IMR-90 (cell line): ENCODE data around the gene NUP210L. TPM values are rescaled to one million over a fixed set of nuclear protein-coding genes. Genes with fewer than 3 reads are reported as not detected.

Source experiments
- ATAC-seq: fragments of 200-7000 bp; cut with Tn5 transposase; 2 replicates; pipeline ENCODE4 v1.9.1; 2020; ENCODE audit warnings: low read depth, mild to moderate bottlenecking, moderate library complexity
- BruUV-seq: library from RNA; stranded (reverse); fragments of 400-500 nt; replicated peaks from 2 replicates; lab custom pipeline; 2021; lab: Mats Ljungman, UMichigan
- CTCF ChIA-PET: fragments of 300-600 bp; formaldehyde crosslinking; extraction: SDS; loops from one replicate; lab custom pipeline; 2021; ENCODE audit warnings: antibody characterized with exemption; lab: Yijun Ruan, JAX
- POLR2A ChIA-PET: fragments of 300-600 bp; sonication (Branson Sonifier 250); formaldehyde crosslinking; loops from one replicate; lab custom pipeline; 2022; ENCODE audit warnings: antibody characterized with exemption; ENCODE audit not compliant: unreplicated experiment; lab: Charles Lee
- DNase-seq: peaks from one replicate; pipeline ENCODE4 v3.0.0; 2013
- H2AFZ ChIP-seq: replicated peaks from 2 replicates; pipeline ENCODE3; 2013; ENCODE audit warnings: low read length, mild to moderate bottlenecking; ENCODE audit not compliant: poor library complexity
- H2AK5ac ChIP-seq: 2 replicates; pipeline ENCODE4 v1.6.1; 2013; ENCODE audit warnings: low read depth, low read length, inconsistent platforms
- H2AK9ac ChIP-seq: replicated peaks from 2 replicates; pipeline ENCODE3; 2013; ENCODE audit warnings: mild to moderate bottlenecking, low read depth, low read length, moderate library complexity; ENCODE audit not compliant: poor library complexity
- H2BK120ac ChIP-seq: 2 replicates; pipeline ENCODE4 v1.6.1; 2013; ENCODE audit warnings: low read depth, low read length, inconsistent platforms
- H2BK15ac ChIP-seq: 3 replicates; pipeline ENCODE4 v1.6.1; 2013; ENCODE audit warnings: low read depth, low read length, inconsistent platforms
- H2BK20ac ChIP-seq: 2 replicates; pipeline ENCODE4 v1.6.1; 2013; ENCODE audit warnings: low read depth, mild to moderate bottlenecking, inconsistent platforms, low read length, moderate library complexity
- H2BK5ac ChIP-seq: 2 replicates; pipeline ENCODE4 v1.6.1; 2013; ENCODE audit warnings: mild to moderate bottlenecking, low read depth, low read length, inconsistent platforms; ENCODE audit not compliant: poor library complexity, severe bottlenecking
- H3K14ac ChIP-seq: replicated peaks from 2 replicates; pipeline ENCODE4 v1.6.1; 2013; ENCODE audit warnings: low read depth, low read length, inconsistent platforms
- H3K18ac ChIP-seq: 2 replicates; pipeline ENCODE4 v1.6.1; 2013; ENCODE audit warnings: low read depth, low read length, control low read depth
- H3K23ac ChIP-seq: 2 replicates; pipeline ENCODE4 v1.6.1; 2013; ENCODE audit warnings: low read depth, low read length, inconsistent platforms
- H3K27ac ChIP-seq: 2 replicates; pipeline ENCODE4 v1.5.1; 2013; ENCODE audit warnings: mild to moderate bottlenecking, control low read depth, low read length; ENCODE audit not compliant: insufficient read depth
- H3K27me3 ChIP-seq: 2 replicates; pipeline ENCODE4 v1.6.1; 2013; ENCODE audit warnings: low read length; ENCODE audit not compliant: control insufficient read depth, insufficient read depth
- H3K36me3 ChIP-seq: 2 replicates; pipeline ENCODE4 v1.6.1; 2013; ENCODE audit warnings: low read length, mixed read lengths; ENCODE audit not compliant: control insufficient read depth, insufficient read depth
- H3K4ac ChIP-seq: 2 replicates; pipeline ENCODE4 v1.6.1; 2013; ENCODE audit warnings: low read depth, low read length, inconsistent platforms
- H3K4me1 ChIP-seq: 2 replicates; pipeline ENCODE4 v1.6.1; 2013; ENCODE audit warnings: low read length, mixed read lengths; ENCODE audit not compliant: control insufficient read depth, insufficient read depth
- H3K4me2 ChIP-seq: 2 replicates; pipeline ENCODE4 v1.6.1; 2013; ENCODE audit warnings: low read depth, mild to moderate bottlenecking, control low read depth, low read length, moderate library complexity
- H3K4me3 ChIP-seq: 2 replicates; pipeline ENCODE4 v1.5.1; 2013; ENCODE audit warnings: low read depth, mild to moderate bottlenecking, control low read depth, low read length, moderate library complexity; ENCODE audit not compliant: insufficient read depth
- H3K56ac ChIP-seq: 2 replicates; pipeline ENCODE4 v1.6.1; 2013; ENCODE audit warnings: low read length, inconsistent platforms; ENCODE audit not compliant: insufficient read depth; ENCODE audit errors: extremely low read depth
- H3K79me1 ChIP-seq, 2 experiments: 2 replicates each; pipeline ENCODE4 v1.6.1; 2013; ENCODE audit warnings: low read length in 2 of 2, inconsistent platforms in 1 of 2, low read depth in 1 of 2
- H3K9ac ChIP-seq: 2 replicates; pipeline ENCODE4 v1.6.1; 2013; ENCODE audit warnings: low read depth, low read length, control low read depth
- H3K9me1 ChIP-seq: 2 replicates; pipeline ENCODE4 v1.6.1; 2013; ENCODE audit warnings: low read length, inconsistent platforms; ENCODE audit not compliant: insufficient read depth
- H3K9me3 ChIP-seq: 2 replicates; pipeline ENCODE4 v1.6.1; 2013; ENCODE audit warnings: low read length; ENCODE audit not compliant: control insufficient read depth, insufficient read depth
- H4K20me1 ChIP-seq: 2 replicates; pipeline ENCODE4 v1.6.1; 2013; ENCODE audit warnings: low read length, inconsistent platforms; ENCODE audit not compliant: insufficient read depth
- H4K5ac ChIP-seq: 2 replicates; pipeline ENCODE4 v1.6.1; 2013; ENCODE audit warnings: mild to moderate bottlenecking, low read depth, low read length, control low read depth
- H4K8ac ChIP-seq, 2 experiments: 2 replicates each; pipeline ENCODE4 v1.6.1; 2013; ENCODE audit warnings: low read depth in 2 of 2, low read length in 2 of 2, control low read depth in 1 of 2, inconsistent platforms in 1 of 2
- H4K91ac ChIP-seq: 2 replicates; pipeline ENCODE4 v1.6.1; 2013; ENCODE audit warnings: low read depth, low read length, inconsistent platforms; ENCODE audit not compliant: insufficient read depth
- BHLHE40 ChIP-seq: fragments of 150-350 bp; IDR thresholded peaks from 2 replicates; pipeline ENCODE4 v1.6.1; 2016; ENCODE audit warnings: mild to moderate bottlenecking, low read depth, low read length
- CHD1 ChIP-seq: IDR thresholded peaks from 2 replicates; pipeline ENCODE4 v1.6.1; 2012; ENCODE audit warnings: low read depth, low read length, improper control_type of control experiment
- ELK1 ChIP-seq: fragments of 150-350 bp; IDR thresholded peaks from 2 replicates; pipeline ENCODE4 v1.6.1; 2016; ENCODE audit warnings: low read depth, mild to moderate bottlenecking, low read length, moderate library complexity, borderline replicate concordance
- FOS ChIP-seq: fragments of 150-350 bp; IDR thresholded peaks from 2 replicates; pipeline ENCODE4 v1.6.1; 2016; ENCODE audit warnings: low read depth, low read length
- MAFK ChIP-seq: IDR thresholded peaks from 2 replicates; pipeline ENCODE4 v1.6.1; 2012; ENCODE audit warnings: low read depth, low read length, improper control_type of control experiment
- MAZ ChIP-seq: IDR thresholded peaks from 2 replicates; pipeline ENCODE4 v1.6.1; 2012; ENCODE audit warnings: low read depth, mild to moderate bottlenecking, low read length, improper control_type of control experiment, moderate library complexity, borderline replicate concordance
- MXI1 ChIP-seq: IDR thresholded peaks from 2 replicates; pipeline ENCODE4 v1.6.1; 2012; ENCODE audit warnings: low read depth, mild to moderate bottlenecking, low read length, moderate library complexity, borderline replicate concordance
- NFE2L2 ChIP-seq: fragments of 150-350 bp; IDR thresholded peaks from 2 replicates; pipeline ENCODE4 v1.6.1; 2016; ENCODE audit warnings: low read depth, mild to moderate bottlenecking, low read length
- POLR2A ChIP-seq: IDR thresholded peaks from 2 replicates; pipeline ENCODE4 v1.6.1; 2012; ENCODE audit warnings: mild to moderate bottlenecking, low read depth, low read length
- RFX5 ChIP-seq: IDR thresholded peaks from 2 replicates; pipeline ENCODE4 v1.8.0; 2012; ENCODE audit warnings: low read depth, mild to moderate bottlenecking, low read length, moderate library complexity
- USF2 ChIP-seq: fragments of 150-350 bp; IDR thresholded peaks from 2 replicates; pipeline ENCODE4 v1.6.1; 2017; ENCODE audit warnings: mild to moderate bottlenecking, antibody characterized with exemption, low read length, low read depth
- WGBS, 2 experiments: methylation state at CpG; one replicate each; pipeline versions ENCODE4 v1.1.5 to v1.1.7; 2013; ENCODE audit warnings: missing lambda C conversion rate in 2 of 2; ENCODE audit not compliant: insufficient read length in 1 of 2; ENCODE audit errors: extremely low coverage in 2 of 2; 5-methylcytosine and 5-hydroxymethylcytosine counted together
- dilution Hi-C: fragments of 300-500 bp; cut with HindIII; formaldehyde crosslinking; loops from one replicate; pipeline ENCODE4 v1.14.3; 2018; ENCODE audit warnings: low sequenced_read_pairs; ENCODE audit not compliant: unreplicated experiment
- in situ Hi-C: fragments of 300-500 bp; cut with MboI; formaldehyde crosslinking; loops from 3 replicates; pipeline ENCODE4 v1.14.3; 2019; ENCODE audit warnings: low sequenced_read_pairs, inconsistent platforms, mixed read lengths
- intact Hi-C: fragments of 100-400 bp; cut with micrococcal nuclease; formaldehyde crosslinking; loops from 2 replicates; pipeline ENCODE4 v1.10.0; 2022
- polyA plus RNA-seq, 3 experiments: library from polyadenylated mRNA; depleted of rRNA; stranded (reverse); fragments of >200 nt; gene quantifications; 2 replicates each; pipeline ENCODE4 v1.2.3, GENCODE V29; 2012; ENCODE audit warnings: low replicate concordance in 1 of 3
- total RNA-seq: library from RNA; depleted of rRNA; stranded (reverse); fragments of >200 nt; gene quantifications from 2 replicates; pipeline ENCODE4 v1.2.3, GENCODE V29; 2012
- TF ChIP-seq, protein P1 (sequence below): conservative IDR thresholded peaks from 2 replicates; pipeline ENCODE4 v1.5.1; 2012; ENCODE audit warnings: mild to moderate bottlenecking, low read depth, low read length, improper control_type of control experiment

Gene NUP210L
- total and polyA plus RNA-seq, 2 of the 4 experiments (the other 2 are of a cell fraction) = under 0.01 to 0.02 TPM

DNA sequence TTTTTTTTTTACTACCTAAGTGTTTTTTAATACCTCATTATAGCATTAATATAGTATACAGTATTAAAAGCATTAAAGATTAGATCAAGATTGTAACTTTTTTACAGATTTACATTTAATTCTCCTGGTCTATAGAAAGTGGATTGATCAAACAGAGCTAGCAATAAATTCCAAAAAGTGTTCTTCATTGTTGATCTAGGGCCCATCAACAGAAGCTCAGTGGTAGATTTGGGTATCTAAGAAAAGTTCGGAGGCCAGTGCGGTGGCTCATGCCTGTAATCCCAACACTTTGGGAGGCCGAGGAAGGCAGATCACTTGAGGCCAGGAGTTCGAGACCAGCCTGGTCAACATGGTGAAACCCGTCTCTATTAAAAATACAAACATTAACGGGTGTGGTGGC lies 12.5 kb downstream of the NUP210L start:
- Histone ChIP-seq H2BK5ac (no peak overlapping the region), H3K36me3 (no peaks in the 10 kb centered on the region), H3K4me2 (no peak overlapping the region), H3K9me3 (no peaks in the 10 kb centered on the region), H2BK20ac (no peak overlapping the region), H4K20me1 (no peaks in the 10 kb centered on the region), H3K9me1 (no peaks in the 10 kb centered on the region), H3K23ac (no peak overlapping the region), H4K91ac (no peak overlapping the region), H2BK15ac (no peak overlapping the region), H4K5ac (no peak overlapping the region), H3K18ac (no peak overlapping the region), H2AFZ (no peak overlapping the region), H4K8ac (no peak overlapping the region), H3K56ac (no peak overlapping the region), H3K79me1 (no peaks in the 10 kb centered on the region), H2AK5ac (no peak overlapping the region), H3K4me3 (no peak overlapping the region), H2BK120ac (no peak overlapping the region), H3K14ac (no peak overlapping the region), H3K27me3 (no peaks in the 10 kb centered on the region), H2AK9ac (no peak overlapping the region), H3K9ac (no peak overlapping the region), H3K4ac (no peak overlapping the region), H3K27ac (no peak overlapping the region), H3K4me1 (no peaks in the 10 kb centered on the region)
- dilution Hi-C loops (no loop called here), in situ Hi-C loops (loop anchor here (10.0 kb wide), 1 partner anchor 128 kb away; no protein-coding TSS in a partner anchor), intact Hi-C loops (loop anchor here (10.0 kb wide), 1 partner anchor 68 kb away; no protein-coding TSS in a partner anchor)
- ChIA-PET POLR2A (interaction anchor here (0.6 to 0.7 kb wide), 2 partner anchors 9 to 43 kb away, joined by 3 to 5 read pairs; no protein-coding TSS in a partner anchor), CTCF (no interaction called here)
- DNase-seq = no peak
- 90% methylated on average over 2 of the region's 6 CpGs; no CpG with 5 or more reads in 1 of the 2 experiments for WGBS, 2 experiments
- no peak for TF ChIP-seq MXI1
- TF ChIP-seq USF2 = no peak
- no peak for TF ChIP-seq RFX5
- TF ChIP-seq BHLHE40 = no peak
- TF ChIP-seq, protein P1, sequence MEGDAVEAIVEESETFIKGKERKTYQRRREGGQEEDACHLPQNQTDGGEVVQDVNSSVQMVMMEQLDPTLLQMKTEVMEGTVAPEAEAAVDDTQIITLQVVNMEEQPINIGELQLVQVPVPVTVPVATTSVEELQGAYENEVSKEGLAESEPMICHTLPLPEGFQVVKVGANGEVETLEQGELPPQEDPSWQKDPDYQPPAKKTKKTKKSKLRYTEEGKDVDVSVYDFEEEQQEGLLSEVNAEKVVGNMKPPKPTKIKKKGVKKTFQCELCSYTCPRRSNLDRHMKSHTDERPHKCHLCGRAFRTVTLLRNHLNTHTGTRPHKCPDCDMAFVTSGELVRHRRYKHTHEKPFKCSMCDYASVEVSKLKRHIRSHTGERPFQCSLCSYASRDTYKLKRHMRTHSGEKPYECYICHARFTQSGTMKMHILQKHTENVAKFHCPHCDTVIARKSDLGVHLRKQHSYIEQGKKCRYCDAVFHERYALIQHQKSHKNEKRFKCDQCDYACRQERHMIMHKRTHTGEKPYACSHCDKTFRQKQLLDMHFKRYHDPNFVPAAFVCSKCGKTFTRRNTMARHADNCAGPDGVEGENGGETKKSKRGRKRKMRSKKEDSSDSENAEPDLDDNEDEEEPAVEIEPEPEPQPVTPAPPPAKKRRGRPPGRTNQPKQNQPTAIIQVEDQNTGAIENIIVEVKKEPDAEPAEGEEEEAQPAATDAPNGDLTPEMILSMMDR = no peak
- no peak for TF ChIP-seq FOS
- TF ChIP-seq ELK1 = no peak
- TF ChIP-seq CHD1 = no peak
- no peak for TF ChIP-seq MAZ
- no peak for TF ChIP-seq POLR2A
- no peak for TF ChIP-seq MAFK
- TF ChIP-seq NFE2L2 = no peak
- no TSS peak for BruUV-seq
- ATAC-seq = no peak
